Endothelial cell of umbilical vein (primary cell): ENCODE measurements around the gene EPS15. TPM values are rescaled to one million over a fixed set of nuclear protein-coding genes. Genes with fewer than 3 reads are reported as not detected.

Experiments
- BruUV-seq: library from RNA; stranded (reverse); fragments of 400-500 nt; replicated peaks from 2 replicates; lab custom pipeline; 2021; lab: Mats Ljungman, UMichigan
- CTCF ChIA-PET: fragments of 300-600, 350-600 bp; sonication (Branson Sonifier 250); formaldehyde crosslinking; loops from one replicate; lab custom pipeline; 2021; ENCODE audit warnings: antibody characterized with exemption, inconsistent platforms; lab: Charles Lee
- POLR2A ChIA-PET: fragments of 300-600, 350-600 bp; sonication (Branson Sonifier 250); formaldehyde crosslinking; loops from one replicate; lab custom pipeline; 2021; ENCODE audit warnings: antibody characterized with exemption, inconsistent platforms; lab: Charles Lee
- DNase-seq: peaks from one replicate; pipeline ENCODE4 v3.0.0-alpha.2; 2011; ENCODE audit warnings: low read depth, low spot score
- FAIRE-seq: peaks from 2 replicates; lab custom pipeline; 2011; peaks lifted over from hg19 to GRCh38; lab: Jason Lieb, UNC
- H2AFZ ChIP-seq: 2 replicates; pipeline ENCODE4 v1.6.0; 2012; ENCODE audit warnings: low read depth, low read length, control low read depth, inconsistent platforms
- H3K27ac ChIP-seq: 2 replicates; pipeline ENCODE4 v1.5.1; 2011; ENCODE audit warnings: low read depth, mild to moderate bottlenecking, control low read depth, low read length, moderate library complexity; ENCODE audit not compliant: insufficient read depth
- H3K27me3 ChIP-seq, 2 experiments: 2 replicates each; pipeline versions ENCODE4 v1.6.0 to v1.6.1; 2011; ENCODE audit warnings: low read length in 2 of 2, mixed read lengths in 1 of 2; ENCODE audit not compliant: control insufficient read depth in 2 of 2, insufficient read depth in 2 of 2
- H3K36me3 ChIP-seq, 2 experiments: 2 replicates in 1 of 2; 3 replicates in 1 of 2; pipeline ENCODE4 v1.5.1; 2011; ENCODE audit warnings: low read length in 2 of 2, mild to moderate bottlenecking in 1 of 2, moderate library complexity in 1 of 2; ENCODE audit not compliant: control insufficient read depth in 2 of 2, insufficient read depth in 2 of 2; ENCODE audit errors: extremely low read depth in 1 of 2
- H3K4me1 ChIP-seq: 3 replicates; pipeline ENCODE4 v1.5.1; 2011; ENCODE audit warnings: mild to moderate bottlenecking, low read length; ENCODE audit not compliant: control insufficient read depth, insufficient read depth; ENCODE audit errors: extremely low read depth
- H3K4me2 ChIP-seq: 2 replicates; pipeline ENCODE4 v1.6.1; 2011; ENCODE audit warnings: low read length, control low read depth, mixed read lengths; ENCODE audit not compliant: insufficient read depth
- H3K4me3 ChIP-seq, 3 experiments: fragments of 200-600 bp in 1 of 3; sonication (generic), shearing (Covaris generic) in 1 of 3; replicated peaks in 1 of 3; 2 replicates each; pipeline ENCODE4 v1.5.1; 2011 to 2016; ENCODE audit warnings: control low read depth in 3 of 3, low read length in 3 of 3, mild to moderate bottlenecking in 2 of 3, inconsistent platforms in 1 of 3, low read depth in 1 of 3, moderate library complexity in 1 of 3; ENCODE audit not compliant: insufficient read depth in 1 of 3
- H3K79me2 ChIP-seq: 2 replicates; pipeline ENCODE4 v1.6.0; 2012; ENCODE audit warnings: low read length, inconsistent platforms; ENCODE audit not compliant: control insufficient read depth, insufficient read depth
- H3K9ac ChIP-seq: replicated peaks from 2 replicates; pipeline ENCODE3; 2011; ENCODE audit warnings: low read length, control low read depth; ENCODE audit not compliant: insufficient read depth; ENCODE audit errors: extremely low read depth
- H3K9me1 ChIP-seq: replicated peaks from 3 replicates; pipeline ENCODE4 v1.6.0; 2011; ENCODE audit warnings: mild to moderate bottlenecking, low read length; ENCODE audit not compliant: control insufficient read depth, insufficient read depth; ENCODE audit errors: extremely low read depth
- H3K9me3 ChIP-seq: replicated peaks from 2 replicates; pipeline ENCODE4 v1.5.1; 2012; ENCODE audit warnings: low read length, inconsistent platforms; ENCODE audit not compliant: control insufficient read depth, insufficient read depth
- H4K20me1 ChIP-seq: replicated peaks from 2 replicates; pipeline ENCODE3; 2011; ENCODE audit warnings: mild to moderate bottlenecking, low read length; ENCODE audit not compliant: control insufficient read depth, insufficient read depth; ENCODE audit errors: extremely low read depth
- EZH2 ChIP-seq: IDR thresholded peaks from 2 replicates; pipeline ENCODE4 v1.6.1; 2012; ENCODE audit warnings: borderline replicate concordance, low read depth, mild to moderate bottlenecking, moderate library complexity, low read length, inconsistent platforms; ENCODE audit not compliant: severe bottlenecking
- FOS ChIP-seq: IDR thresholded peaks from 2 replicates; pipeline ENCODE4 v1.6.1; 2011; ENCODE audit warnings: mild to moderate bottlenecking, low read length, moderate library complexity, borderline replicate concordance; ENCODE audit not compliant: insufficient read depth
- GATA2 ChIP-seq: IDR thresholded peaks from 2 replicates; pipeline ENCODE4 v1.7.0; 2011; ENCODE audit warnings: low read depth, mild to moderate bottlenecking, moderate library complexity, mixed read lengths, low read length; ENCODE audit not compliant: insufficient read length, insufficient read depth
- JUN ChIP-seq: IDR thresholded peaks from 2 replicates; pipeline ENCODE4 v1.6.1; 2011; ENCODE audit warnings: borderline replicate concordance, low read depth; ENCODE audit not compliant: insufficient read length, insufficient read depth
- MYC ChIP-seq: IDR thresholded peaks from one replicate; pipeline ENCODE4 v1.6.1; 2011; ENCODE audit warnings: mild to moderate bottlenecking, low read depth, low read length
- POLR2A ChIP-seq: IDR thresholded peaks from 2 replicates; pipeline ENCODE4 v1.6.1; 2012; ENCODE audit warnings: low read depth, mild to moderate bottlenecking, control low read depth, low read length
- POLR2AphosphoS5 ChIP-seq: IDR thresholded peaks from 2 replicates; pipeline ENCODE4 v1.6.1; 2012; ENCODE audit warnings: low read depth, mild to moderate bottlenecking, control low read depth, low read length, moderate library complexity; ENCODE audit not compliant: insufficient read depth
- dilution Hi-C: fragments of 300-500 bp; cut with MboI; formaldehyde crosslinking; loops from one replicate; pipeline ENCODE4 v1.15.0; 2019; ENCODE audit warnings: low sequenced_read_pairs; ENCODE audit not compliant: extremely low pct_ligation_motif_present
- intact Hi-C: fragments of 100-400 bp; cut with micrococcal nuclease; formaldehyde crosslinking; loops from one replicate; pipeline ENCODE4 v1.10.0; 2022
- polyA plus RNA-seq, 4 experiments: library from polyadenylated mRNA; depleted of rRNA in 3 of 4; stranded (reverse) in 3 of 4; unstranded in 1 of 4; fragments of >200 nt; gene quantifications; 2 replicates each; pipeline versions ENCODE4 v1.2.1 to v1.2.3, GENCODE V29; 2011 to 2012; ENCODE audit warnings: missing spikeins in 1 of 4
- total RNA-seq: library from RNA; stranded (reverse); gene quantifications from 2 replicates; pipeline ENCODE4 v1.2.3, GENCODE V29; 2021
- TF ChIP-seq, protein P1 (sequence below): IDR thresholded peaks from 2 replicates; pipeline ENCODE4 v1.6.1; 2011; ENCODE audit not compliant: insufficient read depth, insufficient read length
- TF ChIP-seq, protein P2 (sequence below), 2 donors: IDR thresholded peaks; 1 replicate in 1 of 2; 2 replicates in 1 of 2; pipeline ENCODE4 v1.5.1; 2011; ENCODE audit warnings: low read length in 2 of 2, mild to moderate bottlenecking in 2 of 2, moderate library complexity in 2 of 2, control low read depth in 1 of 2, inconsistent platforms in 1 of 2, low read depth in 1 of 2; ENCODE audit not compliant: insufficient read depth in 1 of 2; ENCODE audit errors: extremely low read depth in 1 of 2

The EPS15 gene
- total and polyA plus RNA-seq, 2 donors (not counting 3 experiments of a cell fraction or from before 2014, with no cell fraction given) = 15.4 to 44.8 TPM

- Histone ChIP-seq H4K20me1 (no peaks in the 10 kb centered on the region), H3K79me2 (no peaks in the 10 kb centered on the region), H3K27ac (no peak overlapping the region), H3K9ac (no peak overlapping the region), H3K9me1 (no peaks in the 10 kb centered on the region), H3K4me1 (peaks cover 2% of the 10 kb centered on the region), H3K9me3 (no peaks in the 10 kb centered on the region), H3K4me3 (no peak overlapping the region), H3K27me3 (no peaks in the 10 kb centered on the region), H3K36me3 (peaks cover 0 to 2% of the 10 kb centered on the region in 2 experiments), H3K4me2 (no peak overlapping the region), H2AFZ (no peak overlapping the region)
- no TSS peak for BruUV-seq
- CTCF ChIA-PET = interaction anchor here (0.9 to 1.4 kb wide), 4 partner anchors 9 to 118 kb away, joined by 3 to 5 read pairs (median 4); no protein-coding TSS in a partner anchor
- dilution Hi-C loops = no loop called here
- intact Hi-C loops = loop anchor here (5.0 kb wide), 1 partner anchor 100 kb away; the partner anchor contains the start of gene EPS15
- DNase-seq (no peak), FAIRE-seq (no peak)
- TF ChIP-seq MYC (no peak), POLR2A (no peak), JUN (no peak), GATA2 (no peak), POLR2AphosphoS5 (no peak), FOS (no peak), EZH2 (no peak)
- TF ChIP-seq, protein P1, sequence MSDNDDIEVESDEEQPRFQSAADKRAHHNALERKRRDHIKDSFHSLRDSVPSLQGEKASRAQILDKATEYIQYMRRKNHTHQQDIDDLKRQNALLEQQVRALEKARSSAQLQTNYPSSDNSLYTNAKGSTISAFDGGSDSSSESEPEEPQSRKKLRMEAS = no peak
- TF ChIP-seq, protein P2, sequence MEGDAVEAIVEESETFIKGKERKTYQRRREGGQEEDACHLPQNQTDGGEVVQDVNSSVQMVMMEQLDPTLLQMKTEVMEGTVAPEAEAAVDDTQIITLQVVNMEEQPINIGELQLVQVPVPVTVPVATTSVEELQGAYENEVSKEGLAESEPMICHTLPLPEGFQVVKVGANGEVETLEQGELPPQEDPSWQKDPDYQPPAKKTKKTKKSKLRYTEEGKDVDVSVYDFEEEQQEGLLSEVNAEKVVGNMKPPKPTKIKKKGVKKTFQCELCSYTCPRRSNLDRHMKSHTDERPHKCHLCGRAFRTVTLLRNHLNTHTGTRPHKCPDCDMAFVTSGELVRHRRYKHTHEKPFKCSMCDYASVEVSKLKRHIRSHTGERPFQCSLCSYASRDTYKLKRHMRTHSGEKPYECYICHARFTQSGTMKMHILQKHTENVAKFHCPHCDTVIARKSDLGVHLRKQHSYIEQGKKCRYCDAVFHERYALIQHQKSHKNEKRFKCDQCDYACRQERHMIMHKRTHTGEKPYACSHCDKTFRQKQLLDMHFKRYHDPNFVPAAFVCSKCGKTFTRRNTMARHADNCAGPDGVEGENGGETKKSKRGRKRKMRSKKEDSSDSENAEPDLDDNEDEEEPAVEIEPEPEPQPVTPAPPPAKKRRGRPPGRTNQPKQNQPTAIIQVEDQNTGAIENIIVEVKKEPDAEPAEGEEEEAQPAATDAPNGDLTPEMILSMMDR (IDR thresholded peaks at IDR 0.05; ENCODE audit: extremely low read depth in 1 of 2, insufficient read depth in 1 of 2, low read depth in 1 of 2, low read length in 2 of 2) = no peak
- POLR2A ChIA-PET = no interaction called here
Observed at GRCh38 chr1:51416910-51417309, 102.2 kb downstream of the EPS15 start.
